A549 (cell line): ENCODE results near the gene OGA. TPM values are rescaled to one million over a fixed set of nuclear protein-coding genes. Genes with fewer than 3 reads are reported as not detected.

Experiments used
- ATAC-seq, 2 experiments: fragments of 200-7000 bp in 1 of 2; fragments of >200 bp in 1 of 2; cut with Nextera tagmentation in 1 of 2; cut with Tn5 transposase in 1 of 2; 3 replicates each; pipeline versions ENCODE4 v1.8.0 to v1.9.1; 2018 to 2020; ENCODE audit warnings: mild to moderate bottlenecking in 1 of 2, moderate library complexity in 1 of 2
- CTCF ChIA-PET: fragments of 300-600 bp; sonication (Branson Sonifier 250); formaldehyde crosslinking; extraction: SDS; loops from one replicate; lab custom pipeline; 2021; ENCODE audit warnings: antibody characterized with exemption, inconsistent platforms; lab: Yijun Ruan, JAX
- POLR2A ChIA-PET: fragments of 350-600 bp; formaldehyde crosslinking; extraction: SDS; loops from one replicate; lab custom pipeline; 2021; ENCODE audit warnings: antibody characterized with exemption, inconsistent platforms; lab: Yijun Ruan, JAX
- DNase-seq, 2 experiments: peaks; one replicate each; pipeline versions ENCODE4 v3.0.0 to v3.0.0-alpha.2; 2011 to 2016; ENCODE audit warnings: low read depth in 1 of 2, low spot score in 1 of 2
- FAIRE-seq: peaks from 2 replicates; lab custom pipeline; 2011; peaks lifted over from hg19 to GRCh38; lab: Jason Lieb, UNC
- H3K27ac ChIP-seq, 2 experiments: fragments of >200 bp; sonication (Bioruptor Twin); formaldehyde crosslinking; 3 replicates each; pipeline ENCODE4 v1.5.1; 2016 to 2017
- H3K4me1 ChIP-seq: fragments of >200 bp; sonication (Bioruptor Twin); formaldehyde crosslinking; 3 replicates; pipeline ENCODE4 v1.6.1; 2016
- H3K4me2 ChIP-seq: fragments of >200 bp; sonication (Bioruptor Twin); formaldehyde crosslinking; 3 replicates; pipeline ENCODE4 v1.6.1; 2016
- H3K4me3 ChIP-seq: fragments of >200 bp; sonication (Bioruptor Twin); formaldehyde crosslinking; 3 replicates; pipeline ENCODE4 v1.5.1; 2016
- H3K9me3 ChIP-seq: fragments of >200 bp; sonication (Bioruptor Twin); formaldehyde crosslinking; 3 replicates; pipeline ENCODE4 v1.6.1; 2016
- CBX8 ChIP-seq: fragments of 200-600 bp; sonication (generic); IDR thresholded peaks from 2 replicates; pipeline ENCODE4 v1.6.1; 2016
- CEBPB ChIP-seq, 2 experiments: fragments of >200 bp in 1 of 2; sonication (Bioruptor Twin) in 1 of 2; formaldehyde crosslinking in 1 of 2; IDR thresholded peaks; 2 replicates each; pipeline ENCODE4 v1.6.1; 2012 to 2016
- CHD4 ChIP-seq: fragments of 200-600 bp; sonication (generic); IDR thresholded peaks from 2 replicates; pipeline ENCODE4 v1.6.1; 2016; ENCODE audit warnings: antibody characterized with exemption, mild to moderate bottlenecking, borderline replicate concordance
- ESRRA ChIP-seq: fragments of 150-350 bp; IDR thresholded peaks from 2 replicates; pipeline ENCODE4 v1.6.1; 2014; ENCODE audit warnings: mild to moderate bottlenecking, low read length, borderline replicate concordance
- FOSL2 ChIP-seq, 2 experiments: fragments of 450-650 bp in 1 of 2; fragments of >200 bp in 1 of 2; sonication (Bioruptor Twin) in 1 of 2; formaldehyde crosslinking; IDR thresholded peaks; 2 replicates each; pipeline versions ENCODE4 v1.5.0 to v1.6.1; 2016 to 2020; ENCODE audit warnings: mild to moderate bottlenecking in 1 of 2, moderate library complexity in 1 of 2
- HDAC2 ChIP-seq: fragments of 200-600 bp; sonication (generic); IDR thresholded peaks from 2 replicates; pipeline ENCODE4 v1.6.1; 2016
- HOXB13 ChIP-seq: fragments of 250-450 bp; sonication (Bioruptor Pico); IDR thresholded peaks from 2 replicates; pipeline ENCODE4 v1.5.0; 2020; ENCODE audit warnings: low read depth, mild to moderate bottlenecking, moderate library complexity
- HOXB5 ChIP-seq: fragments of 250-450 bp; sonication (Bioruptor Pico); IDR thresholded peaks from 2 replicates; pipeline ENCODE4 v1.5.0; 2020; ENCODE audit warnings: mild to moderate bottlenecking, moderate library complexity
- JUNB ChIP-seq: fragments of >200 bp; sonication (Bioruptor Twin); formaldehyde crosslinking; IDR thresholded peaks from 2 replicates; pipeline ENCODE4 v1.6.1; 2016
- KDM5A ChIP-seq: fragments of 200-600 bp; sonication (generic); IDR thresholded peaks from 2 replicates; pipeline ENCODE4 v1.6.1; 2016; ENCODE audit warnings: antibody characterized with exemption, mild to moderate bottlenecking
- NFE2L2 ChIP-seq: fragments of 150-350 bp; conservative IDR thresholded peaks from 2 replicates; pipeline ENCODE4 v1.6.1; 2014; ENCODE audit warnings: low read length
- NPAS2 ChIP-seq: fragments of 250-450 bp; sonication (Bioruptor Pico); IDR thresholded peaks from 2 replicates; pipeline ENCODE4 v1.8.0; 2022; ENCODE audit warnings: mild to moderate bottlenecking, moderate library complexity, borderline replicate concordance
- PBX3 ChIP-seq: IDR thresholded peaks from 2 replicates; pipeline ENCODE4 v1.6.1; 2012
- RAD21 ChIP-seq, 2 experiments: fragments of >200 bp in 1 of 2; sonication (Bioruptor Twin) in 1 of 2; formaldehyde crosslinking in 1 of 2; IDR thresholded peaks in 1 of 2; conservative IDR thresholded peaks in 1 of 2; 2 replicates in 1 of 2; 3 replicates in 1 of 2; pipeline ENCODE4 v1.6.1; 2012 to 2018; ENCODE audit warnings: inconsistent platforms in 1 of 2
- RNF2 ChIP-seq: fragments of 200-600 bp; sonication (generic); IDR thresholded peaks from 2 replicates; pipeline ENCODE4 v1.6.1; 2016; ENCODE audit warnings: low read depth, mild to moderate bottlenecking, antibody characterized with exemption, moderate library complexity, borderline replicate concordance
- TFCP2L1 ChIP-seq: fragments of 250-450 bp; sonication (Bioruptor Pico); IDR thresholded peaks from 2 replicates; pipeline ENCODE4 v1.5.0; 2021; ENCODE audit warnings: mild to moderate bottlenecking
- USF2 ChIP-seq: fragments of 450-650 bp; IDR thresholded peaks from 2 replicates; pipeline ENCODE4 v1.6.1; 2014; ENCODE audit warnings: antibody characterized with exemption
- ZC3H11A ChIP-seq: fragments of 450-650 bp; IDR thresholded peaks from 2 replicates; pipeline ENCODE4 v1.6.1; 2014; ENCODE audit warnings: antibody characterized with exemption, mild to moderate bottlenecking
- ZNF302 ChIP-seq: fragments of 250-450 bp; sonication (Bioruptor Pico); IDR thresholded peaks from 2 replicates; pipeline ENCODE4 v1.9.0; 2021; ENCODE audit warnings: inconsistent platforms, mild to moderate bottlenecking, moderate library complexity
- WGBS: methylation state at CpG from one replicate; pipeline ENCODE4 v1.1.6; 2017; ENCODE audit errors: missing lambda C conversion rate; 5-methylcytosine and 5-hydroxymethylcytosine counted together
- polyA plus RNA-seq, 4 experiments: library from polyadenylated mRNA; depleted of rRNA in 3 of 4; stranded (reverse); fragments of >200 nt; fragmentation: RNase III in 1 of 4; extraction: RNeasy Plus Mini Kit Qiagen cat#74134 plus additional on column Dnase treatment in 1 of 4; gene quantifications; 2 replicates in 3 of 4; 3 replicates in 1 of 4; pipeline ENCODE4 v1.2.3, GENCODE V29; 2011 to 2017
- TF ChIP-seq, protein P1 (sequence below): IDR thresholded peaks from 2 replicates; pipeline ENCODE4 v1.6.1; 2012
- TF ChIP-seq, protein P2 (sequence below): IDR thresholded peaks from 2 replicates; pipeline ENCODE4 v1.6.1; 2012; ENCODE audit warnings: low read depth, borderline replicate concordance

Gene OGA
- polyA plus RNA-seq, 2 of the 4 experiments (the other 2 are of a cell fraction), result 40.3 to 79.1 TPM

GRCh38 chr10:101828766-101829551 lies 10.7 kb upstream of the OGA start:
- FAIRE-seq (no peak), DNase-seq (no peak), ATAC-seq (no peak)
- WGBS, result 92% methylated on average over 38 of the region's 39 CpGs
- H3K4me3 ChIP-seq, result no peak overlapping the region
- H3K4me1 ChIP-seq, result peaks cover 18% of the 10 kb centered on the region
- no peaks in the 10 kb centered on the region for H3K9me3 ChIP-seq
- CTCF ChIA-PET, result interaction anchor here (0.5 to 4.9 kb wide), 7 partner anchors 8 to 206 kb away, joined by 3 to 31 read pairs (median 3); no protein-coding TSS in a partner anchor
- H3K4me2 ChIP-seq, result no peak overlapping the region
- TF ChIP-seq, protein P1, sequence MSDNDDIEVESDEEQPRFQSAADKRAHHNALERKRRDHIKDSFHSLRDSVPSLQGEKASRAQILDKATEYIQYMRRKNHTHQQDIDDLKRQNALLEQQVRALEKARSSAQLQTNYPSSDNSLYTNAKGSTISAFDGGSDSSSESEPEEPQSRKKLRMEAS, result no peak
- TF ChIP-seq TFCP2L1 (CRISPR knock-in tag), result no peak
- TF ChIP-seq CBX8, result no peak
- TF ChIP-seq ZNF302 (CRISPR knock-in tag), result no peak
- TF ChIP-seq JUNB, result no peak
- TF ChIP-seq CEBPB (IDR thresholded peaks at IDR 0.05), result no peak
- TF ChIP-seq NPAS2 (CRISPR knock-in tag), result no peak
- TF ChIP-seq HOXB13 (CRISPR knock-in tag), result no peak
- no peak for TF ChIP-seq RNF2
- TF ChIP-seq, protein P2, sequence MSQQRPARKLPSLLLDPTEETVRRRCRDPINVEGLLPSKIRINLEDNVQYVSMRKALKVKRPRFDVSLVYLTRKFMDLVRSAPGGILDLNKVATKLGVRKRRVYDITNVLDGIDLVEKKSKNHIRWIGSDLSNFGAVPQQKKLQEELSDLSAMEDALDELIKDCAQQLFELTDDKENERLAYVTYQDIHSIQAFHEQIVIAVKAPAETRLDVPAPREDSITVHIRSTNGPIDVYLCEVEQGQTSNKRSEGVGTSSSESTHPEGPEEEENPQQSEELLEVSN, result no peak
- no peak for TF ChIP-seq ZC3H11A
- POLR2A ChIA-PET, result interaction anchor here (1.0 to 2.5 kb wide), 2 partner anchors 10 to 11 kb away, joined by 6 to 14 read pairs; partner anchors contain the start of gene OGA
- H3K27ac ChIP-seq, result no peak overlapping the region

DNA sequence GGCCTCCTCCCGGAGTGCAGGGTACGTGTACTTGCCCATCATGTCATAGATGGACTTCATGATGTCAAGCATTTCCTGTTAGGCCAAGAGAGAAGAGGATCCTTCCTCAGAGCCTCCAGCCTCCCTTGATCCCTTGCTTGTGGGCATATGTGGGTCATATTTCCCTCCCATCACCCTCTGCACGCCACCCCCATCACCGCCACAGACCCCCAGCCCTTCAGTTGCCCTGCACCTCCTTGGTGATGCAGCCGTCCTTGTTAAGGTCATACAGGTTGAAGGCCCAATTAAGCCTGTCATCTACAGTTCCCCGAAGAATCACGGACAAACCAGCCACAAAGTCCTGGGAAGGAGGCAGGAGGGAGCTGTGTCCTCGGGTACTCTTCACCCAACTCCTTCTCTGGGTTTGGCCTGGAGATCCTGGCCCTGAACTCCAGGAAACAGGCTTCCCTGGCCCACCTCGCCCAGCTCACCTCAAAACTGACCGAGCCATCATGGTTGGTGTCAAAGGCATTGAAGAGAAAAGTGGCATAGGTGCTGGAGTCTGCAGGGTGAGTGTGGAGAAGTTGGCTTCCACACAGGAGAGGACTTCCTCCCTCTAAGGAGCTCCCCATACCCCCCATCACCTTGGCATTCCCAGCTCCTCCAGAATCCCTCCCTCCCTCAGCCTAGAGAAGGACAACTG lies 9.8 kb upstream of the OGA start:
- TF ChIP-seq RAD21 (conservative IDR thresholded peaks at IDR 0.05 in 1 of 2, IDR thresholded peaks at IDR 0.05 in 1 of 2), result no peak
- no peak for TF ChIP-seq ESRRA
- TF ChIP-seq KDM5A, result no peak
- no peak for TF ChIP-seq CHD4
- no peak for TF ChIP-seq PBX3
- no peak for TF ChIP-seq RNF2
- no peak for TF ChIP-seq HOXB13 (CRISPR knock-in tag)
- no peak for TF ChIP-seq USF2
- no peak for TF ChIP-seq NFE2L2
- no peak for TF ChIP-seq FOSL2 (IDR thresholded peaks at IDR 0.05)
- TF ChIP-seq FOSL2 (CRISPR knock-in tag; IDR thresholded peaks at IDR 0.05), result no peak
- TF ChIP-seq HDAC2, result no peak
- no peak for TF ChIP-seq HOXB5 (CRISPR knock-in tag)
- Histone ChIP-seq H3K4me2 (no peak overlapping the region), H3K4me3 (no peak overlapping the region), H3K27ac (no peak overlapping the region), H3K4me1 (peaks cover 18% of the 10 kb centered on the region), H3K9me3 (no peaks in the 10 kb centered on the region)
- FAIRE-seq (no peak), DNase-seq (no peak), ATAC-seq (no peak)
- 95% methylated on average over 10 of the region's 10 CpGs for WGBS
- CTCF ChIA-PET, result interaction anchor here (0.6 to 4.9 kb wide), 12 partner anchors 8 to 223 kb away, joined by 3 to 31 read pairs (median 4); partner anchors contain the start of gene OGA
- POLR2A ChIA-PET, result interaction anchor here (2.5 kb wide), 1 partner anchor 10 kb away, joined by 14 read pairs; the partner anchor contains the start of gene OGA
